Prostate gland (tissue), 2 donors: ENCODE results near the gene UNC5B. TPM values are rescaled to one million over a fixed set of nuclear protein-coding genes. Genes with fewer than 3 reads are reported as not detected.
A peak's percentile ranks its signal among the peaks of the same experiment; 100 is the strongest.

Source experiments
- DNase-seq: peaks from one replicate; pipeline ENCODE4 v3.0.0-alpha.2; 2019; ENCODE audit warnings: low spot score
- H3K27ac ChIP-seq, 2 donors: fragments of 200-600 bp; sonication (generic); 2 replicates each; pipeline ENCODE4 v1.5.1; 2017 to 2019
- H3K27me3 ChIP-seq: fragments of 200-600 bp; sonication (generic); replicated peaks from 2 replicates; pipeline ENCODE4 v1.5.1; 2019; ENCODE audit not compliant: insufficient read depth
- H3K36me3 ChIP-seq, 2 donors: fragments of 200-600 bp; sonication (generic); 1 replicate in 1 of 2; 2 replicates in 1 of 2; pipeline versions ENCODE4 v1.5.1 to v1.8.1; 2017 to 2019
- H3K4me1 ChIP-seq: fragments of 200-600 bp; sonication (generic); replicated peaks from 2 replicates; pipeline ENCODE4 v1.5.1; 2019
- H3K4me3 ChIP-seq, 2 donors: fragments of 200-600 bp; sonication (generic); 2 replicates each; pipeline ENCODE4 v1.5.1; 2017 to 2019
- H3K9me3 ChIP-seq: fragments of 200-600 bp; sonication (generic); 2 replicates; pipeline ENCODE4 v1.5.1; 2017
- CTCF ChIP-seq, 4 experiments: fragments of 200-600 bp in 2 of 4; fragments of 450-650 bp in 2 of 4; sonication (generic) in 2 of 4; IDR thresholded peaks; 1 replicate in 3 of 4; 2 replicates in 1 of 4; pipeline ENCODE4 v1.5.1; 2016 to 2019; ENCODE audit warnings: antibody characterized with exemption in 4 of 4, mild to moderate bottlenecking in 2 of 4, moderate library complexity in 2 of 4
- POLR2A ChIP-seq: fragments of 450-650 bp; IDR thresholded peaks from one replicate; pipeline ENCODE4 v1.6.1; 2016; ENCODE audit warnings: antibody characterized with exemption, mild to moderate bottlenecking
- POLR2AphosphoS5 ChIP-seq: sonication (generic); formaldehyde crosslinking; IDR thresholded peaks from one replicate; pipeline ENCODE4 v1.6.1; 2017; ENCODE audit warnings: antibody characterized with exemption
- WGBS: methylation state at CpG from one replicate; pipeline ENCODE4 v1.1.5; 2018; 5-methylcytosine and 5-hydroxymethylcytosine counted together
- intact Hi-C: fragments of 100-400 bp; cut with DNase I; formaldehyde crosslinking; loops from one replicate; pipeline ENCODE4 v1.14.2; 2022
- total RNA-seq, 2 donors: library from RNA; depleted of rRNA; stranded (reverse); fragments of >200 nt; gene quantifications; one replicate each; pipeline ENCODE4 v1.1.0, GENCODE V29; 2016

Gene UNC5B
- total RNA-seq, 2 donors from 2014 or later, result 12.8 to 58.4 TPM

- H3K4me3 ChIP-seq, result no peak overlapping the region
- intact Hi-C loops, result no loop called here
- peaks cover 18% of the 10 kb centered on the region for H3K4me1 ChIP-seq
- peak overlapping the region in 1 of 2 donors; percentile 25 for H3K27ac ChIP-seq
- H3K27me3 ChIP-seq, result no peaks in the 10 kb centered on the region
- H3K9me3 ChIP-seq, result no peaks in the 10 kb centered on the region
- H3K36me3 ChIP-seq, result no peaks in the 10 kb centered on the region
- 58% methylated on average over 4 of the region's 4 CpGs for WGBS
- no peak for DNase-seq
- TF ChIP-seq POLR2AphosphoS5 (no peak), POLR2A (no peak), CTCF (IDR thresholded peaks at IDR 0.05) (no peak)
Observed at GRCh38 chr10:71247414-71247705, 35.0 kb downstream of the UNC5B start.

- no peak for TF ChIP-seq POLR2AphosphoS5
- no peak for TF ChIP-seq POLR2A
- TF ChIP-seq CTCF (IDR thresholded peaks at IDR 0.05), result no peak
- Histone ChIP-seq H3K4me1 (peaks cover 17% of the 10 kb centered on the region), H3K36me3 (no peaks in the 10 kb centered on the region), H3K9me3 (no peaks in the 10 kb centered on the region), H3K4me3 (no peak overlapping the region), H3K27me3 (no peaks in the 10 kb centered on the region), H3K27ac (peak overlapping the region in 1 of 2 donors; percentile 25)
- no peak for DNase-seq
- intact Hi-C loops, result no loop called here
- WGBS, result 100% methylated on average over 1 of the region's 1 CpG
Observed at GRCh38 chr10:71247804-71248203, 35.4 kb downstream of the UNC5B start.

GRCh38 chr10:71248210-71248609, 35.8 kb downstream of the UNC5B start:
- no peaks in the 10 kb centered on the region for H3K9me3 ChIP-seq
- WGBS, result 68% methylated on average over 6 of the region's 6 CpGs
- H3K27me3 ChIP-seq, result no peaks in the 10 kb centered on the region
- no peaks in the 10 kb centered on the region for H3K36me3 ChIP-seq
- peak overlapping the region in 1 of 2 donors; percentile 25 for H3K27ac ChIP-seq
- intact Hi-C loops, result no loop called here
- H3K4me3 ChIP-seq, result no peak overlapping the region
- no peak for DNase-seq
- H3K4me1 ChIP-seq, result peaks cover 17% of the 10 kb centered on the region
- TF ChIP-seq POLR2AphosphoS5, result no peak
- TF ChIP-seq CTCF (IDR thresholded peaks at IDR 0.05), result no peak
- TF ChIP-seq POLR2A, result no peak

- TF ChIP-seq POLR2AphosphoS5 (no peak), POLR2A (no peak), CTCF (IDR thresholded peaks at IDR 0.05) (no peak)
- no peak overlapping the region for H3K4me3 ChIP-seq
- H3K9me3 ChIP-seq, result no peaks in the 10 kb centered on the region
- intact Hi-C loops, result no loop called here
- no peaks in the 10 kb centered on the region for H3K27me3 ChIP-seq
- DNase-seq, result no peak
- H3K4me1 ChIP-seq, result peaks cover under 1% of the 10 kb centered on the region
- 87% methylated on average over 4 of the region's 7 CpGs for WGBS
- no peaks in the 10 kb centered on the region for H3K36me3 ChIP-seq
- H3K27ac ChIP-seq, result no peak overlapping the region
Observed at GRCh38 chr10:71249996-71250395, 37.6 kb downstream of the UNC5B start.

GRCh38 chr10:71250405-71250804, 38.0 kb downstream of the UNC5B start:
- H3K36me3 ChIP-seq, result no peaks in the 10 kb centered on the region
- no peak overlapping the region for H3K27ac ChIP-seq
- intact Hi-C loops, result no loop called here
- H3K27me3 ChIP-seq, result no peaks in the 10 kb centered on the region
- H3K4me3 ChIP-seq, result no peak overlapping the region
- WGBS, result 89% methylated on average over 3 of the region's 3 CpGs
- peaks cover 2% of the 10 kb centered on the region for H3K4me1 ChIP-seq
- no peak for DNase-seq
- H3K9me3 ChIP-seq, result no peaks in the 10 kb centered on the region
- TF ChIP-seq POLR2AphosphoS5 (no peak), POLR2A (no peak), CTCF (IDR thresholded peaks at IDR 0.05) (no peak)
